ENCODE data around the gene COL6A6.
"Not testable (repeated sequence)": the region's sequence is repeated elsewhere in the genome, so short reads cannot be mapped to it uniquely, and the experiment has no call there.

COL6A6 gene

GRCh38 chr3:130539005-130539404, 22.0 kb downstream of the COL6A6 start:
- Histone ChIP-seq H3K4me3 (ENCODE audit: low read length) (no peak overlapping the region), H3K4me1 (ENCODE audit: control insufficient read depth, insufficient read depth, low read length) (no peaks in the 10 kb centered on the region), H3K27me3 (ENCODE audit: control insufficient read depth, insufficient read depth, low read length) (no peaks in the 10 kb centered on the region), H3K9ac (ENCODE audit: low read length) (no peak overlapping the region), H3K9me3 (ENCODE audit: control insufficient read depth, low read length) (no peaks in the 10 kb centered on the region), H3K36me3 (ENCODE audit: control insufficient read depth, insufficient read depth, low read length) (no peaks in the 10 kb centered on the region)

- H3K4me1 ChIP-seq (ENCODE audit: control insufficient read depth, insufficient read depth, low read length) = no peaks in the 10 kb centered on the region
- H3K4me3 ChIP-seq (ENCODE audit: low read length) = no peak overlapping the region
- no peak overlapping the region for H3K9ac ChIP-seq (ENCODE audit: low read length)
- no peaks in the 10 kb centered on the region for H3K9me3 ChIP-seq (ENCODE audit: control insufficient read depth, low read length)
- H3K27me3 ChIP-seq (ENCODE audit: control insufficient read depth, insufficient read depth, low read length) = no peaks in the 10 kb centered on the region
- H3K36me3 ChIP-seq (ENCODE audit: control insufficient read depth, insufficient read depth, low read length) = no peaks in the 10 kb centered on the region
These were observed 26.3 kb downstream of the COL6A6 start for GRCh38 chr3:130543322-130543721.

GRCh38 chr3:130546920-130547679, 30.1 kb downstream of the COL6A6 start:
- no peaks in the 10 kb centered on the region for H3K9me3 ChIP-seq (ENCODE audit: control insufficient read depth, low read length)
- H3K27me3 ChIP-seq (ENCODE audit: control insufficient read depth, insufficient read depth, low read length) = no peaks in the 10 kb centered on the region
- no peak overlapping the region for H3K9ac ChIP-seq (ENCODE audit: low read length)
- H3K4me1 ChIP-seq (ENCODE audit: control insufficient read depth, insufficient read depth, low read length) = no peaks in the 10 kb centered on the region
- no peaks in the 10 kb centered on the region for H3K36me3 ChIP-seq (ENCODE audit: control insufficient read depth, insufficient read depth, low read length)
- no peak overlapping the region for H3K4me3 ChIP-seq (ENCODE audit: low read length)

GRCh38 chr3:130547680-130548065, 30.7 kb downstream of the COL6A6 start:
- H3K9me3 ChIP-seq (ENCODE audit: control insufficient read depth, low read length); H3K4me1 ChIP-seq (ENCODE audit: control insufficient read depth, insufficient read depth, low read length); H3K9ac ChIP-seq (ENCODE audit: low read length); H3K36me3 ChIP-seq (ENCODE audit: control insufficient read depth, insufficient read depth, low read length); H3K4me3 ChIP-seq (ENCODE audit: low read length); H3K27me3 ChIP-seq (ENCODE audit: control insufficient read depth, insufficient read depth, low read length): not testable (repeated sequence)

GRCh38 chr3:130548356-130548755, 31.4 kb downstream of the COL6A6 start:
- Histone ChIP-seq H3K4me1 (ENCODE audit: control insufficient read depth, insufficient read depth, low read length) (no peaks in the 10 kb centered on the region), H3K27me3 (ENCODE audit: control insufficient read depth, insufficient read depth, low read length) (no peaks in the 10 kb centered on the region), H3K36me3 (ENCODE audit: control insufficient read depth, insufficient read depth, low read length) (no peaks in the 10 kb centered on the region), H3K9ac (ENCODE audit: low read length) (no peak overlapping the region), H3K9me3 (ENCODE audit: control insufficient read depth, low read length) (no peaks in the 10 kb centered on the region), H3K4me3 (ENCODE audit: low read length) (no peak overlapping the region)

- Histone ChIP-seq H3K36me3 (ENCODE audit: control insufficient read depth, insufficient read depth, low read length) (no peaks in the 10 kb centered on the region), H3K9me3 (ENCODE audit: control insufficient read depth, low read length) (no peaks in the 10 kb centered on the region), H3K27me3 (ENCODE audit: control insufficient read depth, insufficient read depth, low read length) (no peaks in the 10 kb centered on the region), H3K4me3 (ENCODE audit: low read length) (no peak overlapping the region), H3K4me1 (ENCODE audit: control insufficient read depth, insufficient read depth, low read length) (no peaks in the 10 kb centered on the region), H3K9ac (ENCODE audit: low read length) (no peak overlapping the region)
These were observed 40.5 kb downstream of the COL6A6 start for GRCh38 chr3:130557336-130558035.

GRCh38 chr3:130558366-130558765, 41.4 kb downstream of the COL6A6 start:
- no peak overlapping the region for H3K4me3 ChIP-seq (ENCODE audit: low read length)
- H3K4me1 ChIP-seq (ENCODE audit: control insufficient read depth, insufficient read depth, low read length) = no peaks in the 10 kb centered on the region
- H3K9ac ChIP-seq (ENCODE audit: low read length) = no peak overlapping the region
- no peaks in the 10 kb centered on the region for H3K36me3 ChIP-seq (ENCODE audit: control insufficient read depth, insufficient read depth, low read length)
- H3K9me3 ChIP-seq (ENCODE audit: control insufficient read depth, low read length) = no peaks in the 10 kb centered on the region
- H3K27me3 ChIP-seq (ENCODE audit: control insufficient read depth, insufficient read depth, low read length) = no peaks in the 10 kb centered on the region

GRCh38 chr3:130565224-130565623, 48.2 kb downstream of the COL6A6 start:
- Histone ChIP-seq H3K9ac (ENCODE audit: low read length) (no peak overlapping the region), H3K4me3 (ENCODE audit: low read length) (no peak overlapping the region), H3K4me1 (ENCODE audit: control insufficient read depth, insufficient read depth, low read length) (no peaks in the 10 kb centered on the region), H3K36me3 (ENCODE audit: control insufficient read depth, insufficient read depth, low read length) (no peaks in the 10 kb centered on the region), H3K27me3 (ENCODE audit: control insufficient read depth, insufficient read depth, low read length) (no peaks in the 10 kb centered on the region), H3K9me3 (ENCODE audit: control insufficient read depth, low read length) (no peaks in the 10 kb centered on the region)

All from mucosa of stomach (tissue), 1 donor.